WTC11 (cell line): ENCODE results near the gene CETP. TPM values are rescaled to one million over a fixed set of nuclear protein-coding genes. Genes with fewer than 3 reads are reported as not detected.

Source experiments
- ATAC-seq: fragments of 200-7000 bp; cut with Tn5 transposase; 2 replicates; pipeline ENCODE4 v1.10.0; 2021; ENCODE audit warnings: mild to moderate bottlenecking, moderate library complexity
- CTCF ChIA-PET: fragments of 300-600 bp; sonication (Branson Sonifier 250); formaldehyde crosslinking; loops from one replicate; lab custom pipeline; 2021; ENCODE audit warnings: antibody characterized with exemption; lab: Charles Lee
- POLR2A ChIA-PET: fragments of 350-600 bp; sonication (Branson Sonifier 250); formaldehyde crosslinking; loops from one replicate; lab custom pipeline; 2021; ENCODE audit warnings: antibody characterized with exemption; lab: Charles Lee
- DNase-seq: peaks from one replicate; pipeline ENCODE4 v3.0.0; 2021; ENCODE audit warnings: low spot score
- H3K27ac Mint-ChIP-seq: 2 replicates; pipeline ENCODE4 v1.8.0; 2021; ENCODE audit warnings: mixed read lengths
- H3K27me3 Mint-ChIP-seq: 2 replicates; pipeline ENCODE4 v1.8.0; 2021; ENCODE audit warnings: low read depth, mild to moderate bottlenecking, moderate library complexity, mixed read lengths
- H3K36me3 Mint-ChIP-seq: 2 replicates; pipeline ENCODE4 v1.8.0; 2021; ENCODE audit warnings: mixed read lengths
- H3K4me1 Mint-ChIP-seq: 2 replicates; pipeline ENCODE4 v1.8.0; 2022; ENCODE audit warnings: mixed read lengths
- H3K4me3 Mint-ChIP-seq: 2 replicates; pipeline ENCODE4 v1.8.0; 2021; ENCODE audit warnings: mild to moderate bottlenecking, moderate library complexity, mixed read lengths
- H3K9me3 Mint-ChIP-seq: 2 replicates; pipeline ENCODE4 v1.8.0; 2021; ENCODE audit warnings: mixed read lengths
- ATF2 ChIP-seq: sonication (generic); formaldehyde crosslinking; IDR thresholded peaks from 2 replicates; pipeline ENCODE4 v1.8.1; 2022; ENCODE audit warnings: low read depth, missing genetic modification reagents, borderline replicate concordance
- ATF6 ChIP-seq: sonication (generic); formaldehyde crosslinking; IDR thresholded peaks from 2 replicates; pipeline ENCODE4 v1.8.1; 2023; ENCODE audit warnings: mild to moderate bottlenecking, missing genetic modification reagents
- CREB1 ChIP-seq: sonication (generic); formaldehyde crosslinking; IDR thresholded peaks from 2 replicates; pipeline ENCODE4 v1.8.0; 2023; ENCODE audit warnings: mild to moderate bottlenecking, missing genetic modification reagents
- E2F1 ChIP-seq: sonication (generic); formaldehyde crosslinking; IDR thresholded peaks from 2 replicates; pipeline ENCODE4 v1.8.0; 2022; ENCODE audit warnings: mild to moderate bottlenecking, missing genetic modification reagents
- ELF4 ChIP-seq: sonication (generic); formaldehyde crosslinking; IDR thresholded peaks from 2 replicates; pipeline ENCODE4 v1.8.1; 2022; ENCODE audit warnings: low read depth, mild to moderate bottlenecking, moderate library complexity, missing genetic modification reagents
- ETV6 ChIP-seq: sonication (generic); formaldehyde crosslinking; IDR thresholded peaks from 2 replicates; pipeline ENCODE4 v1.8.1; 2022; ENCODE audit warnings: mild to moderate bottlenecking, missing genetic modification reagents
- FOXJ3 ChIP-seq: sonication (generic); formaldehyde crosslinking; IDR thresholded peaks from 2 replicates; pipeline ENCODE4 v1.9.0; 2021; ENCODE audit warnings: missing genetic modification reagents, mild to moderate bottlenecking, borderline replicate concordance
- FOXP1 ChIP-seq: sonication (generic); formaldehyde crosslinking; IDR thresholded peaks from 2 replicates; pipeline ENCODE4 v1.8.0; 2022; ENCODE audit warnings: missing genetic modification reagents, mild to moderate bottlenecking, moderate library complexity, borderline replicate concordance
- GRHL2 ChIP-seq: fragments of 250-450 bp; sonication (Bioruptor Pico); IDR thresholded peaks from 2 replicates; pipeline ENCODE4 v1.8.0; 2022; ENCODE audit warnings: mild to moderate bottlenecking, moderate library complexity; ENCODE audit not compliant: insufficient replicate concordance, severe bottlenecking
- GTF2I ChIP-seq: fragments of 250-450 bp; sonication (Bioruptor Pico); conservative IDR thresholded peaks from 2 replicates; pipeline ENCODE4 v1.4.0; 2021; ENCODE audit warnings: mild to moderate bottlenecking
- IRF1 ChIP-seq: sonication (generic); formaldehyde crosslinking; IDR thresholded peaks from 2 replicates; pipeline ENCODE4 v1.8.0; 2023; ENCODE audit warnings: missing genetic modification reagents
- MXD4 ChIP-seq: fragments of 250-450 bp; sonication (Bioruptor Pico); IDR thresholded peaks from 2 replicates; pipeline ENCODE4 v1.8.0; 2021; ENCODE audit warnings: mild to moderate bottlenecking, moderate library complexity, borderline replicate concordance
- NFYB ChIP-seq: sonication (generic); formaldehyde crosslinking; conservative IDR thresholded peaks from 2 replicates; pipeline ENCODE4 v1.8.0; 2022; ENCODE audit warnings: low read depth, missing genetic modification reagents
- OVOL2 ChIP-seq: fragments of 250-450 bp; sonication (Bioruptor Pico); IDR thresholded peaks from 2 replicates; pipeline ENCODE4 v1.9.0; 2021; ENCODE audit warnings: mild to moderate bottlenecking, borderline replicate concordance
- PRRX2 ChIP-seq: fragments of 250-450 bp; sonication (Bioruptor Pico); IDR thresholded peaks from 2 replicates; pipeline ENCODE4 v1.8.0; 2021; ENCODE audit warnings: mild to moderate bottlenecking
- RELA ChIP-seq: sonication (generic); formaldehyde crosslinking; IDR thresholded peaks from 2 replicates; pipeline ENCODE4 v1.8.1; 2022; ENCODE audit warnings: missing genetic modification reagents, mild to moderate bottlenecking, borderline replicate concordance
- RORB ChIP-seq: fragments of 250-450 bp; sonication (Bioruptor Pico); IDR thresholded peaks from 2 replicates; pipeline ENCODE4 v1.9.0; 2021; ENCODE audit warnings: mild to moderate bottlenecking
- SP1 ChIP-seq: sonication (generic); formaldehyde crosslinking; conservative IDR thresholded peaks from 2 replicates; pipeline ENCODE4 v1.8.1; 2022; ENCODE audit warnings: missing genetic modification reagents
- ZMAT4 ChIP-seq: fragments of 250-450 bp; sonication (Bioruptor Pico); IDR thresholded peaks from 2 replicates; pipeline ENCODE4 v1.9.0; 2021; ENCODE audit warnings: mild to moderate bottlenecking
- ZNF232 ChIP-seq: sonication (generic); formaldehyde crosslinking; IDR thresholded peaks from 2 replicates; pipeline ENCODE4 v1.8.0; 2022; ENCODE audit warnings: mild to moderate bottlenecking, missing genetic modification reagents
- ZNF671 ChIP-seq: fragments of 250-450 bp; sonication (Bioruptor Pico); IDR thresholded peaks from 2 replicates; pipeline ENCODE4 v1.8.0; 2021; ENCODE audit warnings: mild to moderate bottlenecking
- ZSCAN18 ChIP-seq: fragments of 250-450 bp; sonication (Bioruptor Pico); IDR thresholded peaks from 2 replicates; pipeline ENCODE4 v2.1.2; 2022; ENCODE audit warnings: mild to moderate bottlenecking, moderate library complexity
- total RNA-seq: library from RNA; stranded (reverse); gene quantifications from 3 replicates; pipeline ENCODE4 v1.2.3, GENCODE V29; 2021

The CETP gene
- total RNA-seq, 1 experiment from 2014 or later = not detected

- H3K9me3 Mint-ChIP-seq = peaks cover 10% of the 10 kb centered on the region
- H3K4me1 Mint-ChIP-seq = no peaks in the 10 kb centered on the region
- H3K4me3 Mint-ChIP-seq = no peak overlapping the region
- DNase-seq (no peak), ATAC-seq (no peak)
- ChIA-PET POLR2A (no interaction called here), CTCF (no interaction called here)
- no peaks in the 10 kb centered on the region for H3K27me3 Mint-ChIP-seq
- H3K27ac Mint-ChIP-seq = no peak overlapping the region
- H3K36me3 Mint-ChIP-seq = peaks cover 4% of the 10 kb centered on the region; the same call in 1 of the 2 replicates
- TF ChIP-seq IRF1 (CRISPR knock-in tag) = no peak
- no peak for TF ChIP-seq RELA (CRISPR knock-in tag)
- no peak for TF ChIP-seq E2F1 (CRISPR knock-in tag)
- TF ChIP-seq SP1 (CRISPR knock-in tag) = no peak
- no peak for TF ChIP-seq ZMAT4 (CRISPR knock-in tag)
- TF ChIP-seq RORB (CRISPR knock-in tag) = no peak
- no peak for TF ChIP-seq ZNF671 (CRISPR knock-in tag)
Observed at GRCh38 chr16:56956756-56957155, 5.0 kb upstream of the CETP start.

GRCh38 chr16:56960681-56961281 is 969 bp upstream of the CETP start:
- no peak for TF ChIP-seq GRHL2 (CRISPR knock-in tag)
- no peak for TF ChIP-seq MXD4 (CRISPR knock-in tag)
- no peak for TF ChIP-seq NFYB (CRISPR knock-in tag)
- no peak for TF ChIP-seq CREB1 (CRISPR knock-in tag)
- no peak overlapping the region for H3K4me3 Mint-ChIP-seq
- H3K36me3 Mint-ChIP-seq = peaks cover 4% of the 10 kb centered on the region; the same call in 1 of the 2 replicates
- ATAC-seq = no peak
- CTCF ChIA-PET = interaction anchor here (1.2 kb wide), 1 partner anchor 132 kb away, joined by 3 read pairs; the partner anchor contains the start of gene CPNE2
- POLR2A ChIA-PET = no interaction called here
- no peaks in the 10 kb centered on the region for H3K27me3 Mint-ChIP-seq
- no peak overlapping the region for H3K27ac Mint-ChIP-seq
- H3K4me1 Mint-ChIP-seq = peaks cover 5% of the 10 kb centered on the region
- DNase-seq = no peak
- H3K9me3 Mint-ChIP-seq = peaks cover 6% of the 10 kb centered on the region

GRCh38 chr16:56961386-56961785 is 364 bp upstream of the CETP start:
- ChIA-PET CTCF (interaction anchor here (1.2 kb wide), 1 partner anchor 131 kb away, joined by 3 read pairs; the partner anchor contains the start of gene CPNE2), POLR2A (no interaction called here)
- H3K27ac Mint-ChIP-seq = no peak overlapping the region
- H3K4me1 Mint-ChIP-seq = peaks cover 7% of the 10 kb centered on the region
- no peaks in the 10 kb centered on the region for H3K27me3 Mint-ChIP-seq
- no peaks in the 10 kb centered on the region for H3K9me3 Mint-ChIP-seq
- no peaks in the 10 kb centered on the region for H3K36me3 Mint-ChIP-seq
- TF ChIP-seq ZMAT4 (CRISPR knock-in tag) (no peak), GTF2I (CRISPR knock-in tag) (no peak), ZSCAN18 (CRISPR knock-in tag) (no peak), ELF4 (CRISPR knock-in tag) (no peak), ZNF671 (CRISPR knock-in tag) (no peak), FOXJ3 (CRISPR knock-in tag) (no peak), GRHL2 (CRISPR knock-in tag) (no peak), ZNF232 (CRISPR knock-in tag) (no peak), OVOL2 (CRISPR knock-in tag) (no peak), FOXP1 (CRISPR knock-in tag) (no peak), E2F1 (CRISPR knock-in tag) (no peak), ATF2 (CRISPR knock-in tag) (no peak), ETV6 (CRISPR knock-in tag) (no peak), CREB1 (CRISPR knock-in tag) (no peak), PRRX2 (CRISPR knock-in tag) (no peak), ATF6 (CRISPR knock-in tag) (no peak)
- no peak overlapping the region for H3K4me3 Mint-ChIP-seq
- ATAC-seq = no peak
- no peak for DNase-seq
